Measurements from ENCODE around the gene KATNB1.

DNA sequence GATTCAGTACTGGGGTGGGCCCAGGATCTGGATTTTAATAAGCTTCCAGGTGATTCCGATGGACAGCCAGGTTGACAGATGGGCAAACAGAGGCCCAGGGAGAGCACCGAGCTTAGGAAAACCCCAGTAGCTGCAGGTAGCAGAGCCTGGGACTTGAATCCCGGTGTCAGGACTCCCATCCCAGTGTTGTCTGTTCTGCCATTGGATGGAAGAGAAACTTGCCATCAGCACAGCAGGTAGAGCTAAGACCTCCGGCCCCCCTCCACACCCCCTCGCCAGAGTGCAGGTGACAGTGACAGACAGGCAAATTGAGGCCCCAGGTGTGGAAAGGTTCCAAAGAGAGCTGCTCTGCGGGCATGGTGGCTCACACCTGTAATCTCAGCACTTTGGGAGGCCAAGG lies 12.4 kb downstream of the KATNB1 start:
- TF ChIP-seq, protein P1, sequence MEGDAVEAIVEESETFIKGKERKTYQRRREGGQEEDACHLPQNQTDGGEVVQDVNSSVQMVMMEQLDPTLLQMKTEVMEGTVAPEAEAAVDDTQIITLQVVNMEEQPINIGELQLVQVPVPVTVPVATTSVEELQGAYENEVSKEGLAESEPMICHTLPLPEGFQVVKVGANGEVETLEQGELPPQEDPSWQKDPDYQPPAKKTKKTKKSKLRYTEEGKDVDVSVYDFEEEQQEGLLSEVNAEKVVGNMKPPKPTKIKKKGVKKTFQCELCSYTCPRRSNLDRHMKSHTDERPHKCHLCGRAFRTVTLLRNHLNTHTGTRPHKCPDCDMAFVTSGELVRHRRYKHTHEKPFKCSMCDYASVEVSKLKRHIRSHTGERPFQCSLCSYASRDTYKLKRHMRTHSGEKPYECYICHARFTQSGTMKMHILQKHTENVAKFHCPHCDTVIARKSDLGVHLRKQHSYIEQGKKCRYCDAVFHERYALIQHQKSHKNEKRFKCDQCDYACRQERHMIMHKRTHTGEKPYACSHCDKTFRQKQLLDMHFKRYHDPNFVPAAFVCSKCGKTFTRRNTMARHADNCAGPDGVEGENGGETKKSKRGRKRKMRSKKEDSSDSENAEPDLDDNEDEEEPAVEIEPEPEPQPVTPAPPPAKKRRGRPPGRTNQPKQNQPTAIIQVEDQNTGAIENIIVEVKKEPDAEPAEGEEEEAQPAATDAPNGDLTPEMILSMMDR (conservative IDR thresholded peaks at IDR 0.05; ENCODE audit: low read depth, low read length), result no peak
- TF ChIP-seq EZH2 (IDR thresholded peaks at IDR 0.05; ENCODE audit: low read length, unreplicated experiment) (no peak), EZH2phosphoT487 (IDR thresholded peaks at IDR 0.05; ENCODE audit: borderline replicate concordance, low read length) (no peak)
